Natural killer cell (primary cell): ENCODE results near the gene RCN1. TPM values are rescaled to one million over a fixed set of nuclear protein-coding genes. Genes with fewer than 3 reads are reported as not detected.

ENCODE experiments used
- ATAC-seq, 3 donors: fragments of 150-1000 bp in 2 of 3; fragments of 200-7000 bp in 1 of 3; cut with Tn5 transposase; 1 replicate in 1 of 3; 2 replicates in 2 of 3; pipeline ENCODE4 v1.10.0; 2021; ENCODE audit warnings: mild to moderate bottlenecking in 2 of 3, moderate library complexity in 2 of 3
- DNase-seq, 2 donors: peaks; one replicate each; pipeline versions ENCODE4 v3.0.0 to v3.0.0-alpha.2; 2013 to 2021; ENCODE audit warnings: mixed read lengths in 1 of 2
- H3K27ac ChIP-seq: one replicate; pipeline ENCODE4 v1.5.1; 2013; ENCODE audit warnings: mild to moderate bottlenecking, low read length
- H3K27me3 ChIP-seq: one replicate; pipeline ENCODE4 v1.6.1; 2013; ENCODE audit warnings: low read length; ENCODE audit not compliant: control insufficient read depth, insufficient read depth
- H3K36me3 ChIP-seq: one replicate; pipeline ENCODE4 v1.6.1; 2013; ENCODE audit warnings: low read length; ENCODE audit not compliant: control insufficient read depth, insufficient read depth
- H3K4me1 ChIP-seq: one replicate; pipeline ENCODE4 v1.6.1; 2013; ENCODE audit warnings: low read length; ENCODE audit not compliant: control insufficient read depth, insufficient read depth
- H3K4me3 ChIP-seq: one replicate; pipeline ENCODE4 v1.5.1; 2013; ENCODE audit warnings: low read length
- H3K9me3 ChIP-seq: one replicate; pipeline ENCODE4 v1.6.1; 2013; ENCODE audit warnings: low read length; ENCODE audit not compliant: control insufficient read depth, insufficient read depth
- H3K27ac Mint-ChIP-seq, 2 donors: one replicate each; pipeline ENCODE4 v1.8.0; 2022; ENCODE audit warnings: mild to moderate bottlenecking in 2 of 2, mixed read lengths in 2 of 2, moderate library complexity in 1 of 2
- H3K27me3 Mint-ChIP-seq, 2 donors: one replicate each; pipeline ENCODE4 v1.8.0; 2022; ENCODE audit warnings: low read depth in 2 of 2, mixed read lengths in 2 of 2
- H3K36me3 Mint-ChIP-seq: one replicate; pipeline ENCODE4 v1.8.0; 2022; ENCODE audit warnings: mixed read lengths
- H3K4me1 Mint-ChIP-seq, 2 donors: one replicate each; pipeline ENCODE4 v1.8.0; 2022; ENCODE audit warnings: mixed read lengths in 2 of 2
- H3K4me3 Mint-ChIP-seq: one replicate; pipeline ENCODE4 v1.8.0; 2022; ENCODE audit warnings: mild to moderate bottlenecking, moderate library complexity, mixed read lengths
- H3K9me3 Mint-ChIP-seq, 2 donors: one replicate each; pipeline ENCODE4 v1.8.0; 2022; ENCODE audit warnings: mixed read lengths in 2 of 2
- WGBS: methylation state at CpG from one replicate; pipeline ENCODE4 v1.1.7; 2013; ENCODE audit warnings: missing lambda C conversion rate; ENCODE audit not compliant: insufficient coverage; 5-methylcytosine and 5-hydroxymethylcytosine counted together
- intact Hi-C: fragments of 100-400 bp; cut with micrococcal nuclease; formaldehyde crosslinking; loops from one replicate; pipeline ENCODE4 v1.14.2; 2022
- total RNA-seq, 4 donors: library from RNA; stranded (reverse); fragments of 120-200 nt in 1 of 4; gene quantifications; one replicate each; pipeline versions ENCODE4 v1.2.3 to v1.2.4, GENCODE V29; 2013 to 2022
- TF ChIP-seq, protein P1 (sequence below): fragments of 200-600 bp; IDR thresholded peaks from one replicate; pipeline ENCODE4 v1.8.0; 2022; ENCODE audit warnings: antibody characterized with exemption

RCN1 gene
- total RNA-seq, 3 donors from 2014 or later (not counting 1 experiment from before 2014, with no cell fraction given): 19.1 to 21.2 (median 20.3) TPM

DNA sequence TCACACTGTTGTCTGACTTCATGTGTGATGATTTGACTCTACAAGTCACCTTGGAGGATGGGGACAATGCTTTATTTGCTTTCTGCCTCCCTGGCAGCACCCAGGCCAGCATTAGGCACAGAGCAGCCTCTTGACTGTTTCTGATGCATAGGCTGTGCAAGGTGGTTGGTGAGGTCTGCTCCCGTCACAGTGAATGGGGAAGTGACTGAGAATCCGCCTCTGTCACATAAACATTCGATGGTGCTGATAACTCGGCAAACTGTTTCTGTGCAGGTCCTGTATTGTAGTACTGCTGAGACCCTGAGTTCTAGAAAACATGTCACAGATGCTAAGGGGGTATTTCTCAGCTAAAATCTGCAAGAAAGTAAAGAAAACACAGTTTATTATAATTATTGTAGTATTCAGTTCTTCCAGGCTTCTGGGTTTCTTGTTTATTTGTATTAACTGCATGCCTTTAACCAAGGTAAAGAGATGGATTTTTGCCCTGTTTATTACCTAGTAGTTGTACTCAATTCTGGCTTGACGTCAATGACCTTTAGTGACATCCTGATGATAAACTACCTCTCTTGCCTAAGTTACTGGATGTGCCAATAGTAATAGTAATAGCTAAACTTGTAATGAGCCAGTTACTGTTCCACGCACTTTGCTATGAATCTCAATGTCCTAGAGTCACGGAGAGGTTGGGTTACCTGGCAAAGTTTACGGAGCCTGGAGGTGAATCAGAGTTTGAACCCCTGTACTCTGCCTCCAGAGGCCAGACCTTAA is 24.8 kb upstream of the RCN1 start:
- H3K4me1 ChIP-seq: no peaks in the 10 kb centered on the region
- WGBS: 59% methylated on average over 8 of the region's 8 CpGs
- H3K27me3 ChIP-seq: no peaks in the 10 kb centered on the region
- H3K4me3 ChIP-seq: no peak overlapping the region
- no peak overlapping the region for H3K27ac ChIP-seq
- no peak overlapping the region for H3K27ac Mint-ChIP-seq
- no peaks in the 10 kb centered on the region for H3K9me3 Mint-ChIP-seq
- no peak for ATAC-seq
- peaks cover 0 to 4% of the 10 kb centered on the region in 2 donors for H3K4me1 Mint-ChIP-seq
- H3K27me3 Mint-ChIP-seq: peaks cover 14 to 64% of the 10 kb centered on the region in 2 donors
- no peaks in the 10 kb centered on the region for H3K36me3 ChIP-seq
- H3K36me3 Mint-ChIP-seq: no peaks in the 10 kb centered on the region
- intact Hi-C loops: no loop called here
- TF ChIP-seq, protein P1, sequence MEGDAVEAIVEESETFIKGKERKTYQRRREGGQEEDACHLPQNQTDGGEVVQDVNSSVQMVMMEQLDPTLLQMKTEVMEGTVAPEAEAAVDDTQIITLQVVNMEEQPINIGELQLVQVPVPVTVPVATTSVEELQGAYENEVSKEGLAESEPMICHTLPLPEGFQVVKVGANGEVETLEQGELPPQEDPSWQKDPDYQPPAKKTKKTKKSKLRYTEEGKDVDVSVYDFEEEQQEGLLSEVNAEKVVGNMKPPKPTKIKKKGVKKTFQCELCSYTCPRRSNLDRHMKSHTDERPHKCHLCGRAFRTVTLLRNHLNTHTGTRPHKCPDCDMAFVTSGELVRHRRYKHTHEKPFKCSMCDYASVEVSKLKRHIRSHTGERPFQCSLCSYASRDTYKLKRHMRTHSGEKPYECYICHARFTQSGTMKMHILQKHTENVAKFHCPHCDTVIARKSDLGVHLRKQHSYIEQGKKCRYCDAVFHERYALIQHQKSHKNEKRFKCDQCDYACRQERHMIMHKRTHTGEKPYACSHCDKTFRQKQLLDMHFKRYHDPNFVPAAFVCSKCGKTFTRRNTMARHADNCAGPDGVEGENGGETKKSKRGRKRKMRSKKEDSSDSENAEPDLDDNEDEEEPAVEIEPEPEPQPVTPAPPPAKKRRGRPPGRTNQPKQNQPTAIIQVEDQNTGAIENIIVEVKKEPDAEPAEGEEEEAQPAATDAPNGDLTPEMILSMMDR: no peak
- no peak overlapping the region for H3K4me3 Mint-ChIP-seq
- DNase-seq: no peak
- H3K9me3 ChIP-seq: no peaks in the 10 kb centered on the region

DNA sequence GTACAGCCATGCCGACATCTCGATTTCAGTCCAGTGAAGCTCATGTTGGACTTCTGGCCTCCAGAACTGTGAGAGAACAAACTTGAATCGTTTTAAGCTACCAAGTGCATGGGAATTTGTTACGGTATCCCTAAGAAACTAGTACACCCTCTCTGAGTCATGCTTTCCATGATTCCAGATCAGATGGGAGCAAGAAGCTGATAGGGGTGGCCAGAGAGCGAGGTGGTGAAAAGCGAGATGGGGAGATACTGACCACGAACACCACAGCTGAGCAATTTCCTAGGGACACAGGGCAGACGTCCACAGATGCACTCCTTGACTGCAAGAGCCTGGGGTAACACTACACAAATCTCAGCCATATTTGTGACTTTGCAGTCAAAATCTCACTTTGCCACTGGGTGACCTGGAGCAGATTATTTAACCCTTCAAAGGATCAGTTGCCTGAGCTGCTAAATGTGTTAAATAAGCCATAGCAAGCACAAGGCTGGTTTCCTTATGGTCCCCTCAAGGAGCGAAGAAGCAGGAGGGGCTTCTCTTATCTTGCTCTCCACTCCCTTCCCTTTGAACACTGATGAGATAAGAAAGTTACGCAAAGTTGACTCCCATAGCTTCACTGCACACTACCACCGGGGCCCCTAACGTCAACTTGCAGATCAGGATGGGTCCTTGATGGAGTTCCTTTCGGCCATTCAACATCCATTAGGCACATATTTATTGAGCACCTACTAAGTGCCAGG is 22.6 kb upstream of the RCN1 start:
- Mint-ChIP-seq H3K36me3 (no peaks in the 10 kb centered on the region), H3K4me1 (peaks cover 0 to 4% of the 10 kb centered on the region in 2 donors), H3K27me3 (peaks cover 24 to 70% of the 10 kb centered on the region in 2 donors), H3K27ac (no peak overlapping the region), H3K4me3 (no peak overlapping the region), H3K9me3 (no peaks in the 10 kb centered on the region)
- Histone ChIP-seq H3K27ac (no peak overlapping the region), H3K4me1 (no peaks in the 10 kb centered on the region), H3K27me3 (no peaks in the 10 kb centered on the region), H3K9me3 (no peaks in the 10 kb centered on the region), H3K36me3 (no peaks in the 10 kb centered on the region), H3K4me3 (no peak overlapping the region)
- intact Hi-C loops: no loop called here
- TF ChIP-seq, protein P1: no peak
- ATAC-seq (no peak), DNase-seq (no peak)
- WGBS: 74% methylated on average over 13 of the region's 13 CpGs

DNA sequence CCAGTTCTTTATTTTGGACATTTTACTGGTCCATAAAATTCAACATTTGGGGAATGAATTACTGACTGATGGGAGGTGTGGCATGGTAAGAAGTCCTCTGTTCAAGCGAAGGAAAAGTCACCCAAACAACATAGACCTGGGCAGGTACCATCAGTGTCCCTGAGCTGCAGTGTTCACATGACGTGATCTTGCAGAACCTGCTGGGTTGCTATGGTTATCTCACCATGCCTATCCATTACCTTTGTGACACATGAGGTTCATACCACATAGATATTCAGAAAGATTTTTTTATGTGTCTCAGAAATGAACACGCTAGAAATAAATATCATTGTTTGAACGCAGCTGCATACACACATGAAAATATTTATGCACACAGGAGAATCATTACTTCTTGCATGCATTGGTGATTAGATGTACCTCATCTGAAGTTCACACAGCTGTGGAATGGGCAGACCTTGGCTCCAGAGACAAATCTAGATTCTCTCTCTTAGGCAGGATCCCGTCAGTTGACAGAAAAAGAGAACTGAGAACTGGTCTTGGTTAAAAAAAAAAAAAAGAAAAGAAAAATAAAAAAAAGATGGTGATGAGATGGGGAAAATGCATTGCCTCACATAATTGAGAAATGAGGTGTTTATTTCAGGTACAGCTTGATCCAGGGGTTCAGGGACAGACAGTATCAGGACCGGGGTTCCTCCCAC is 21.4 kb upstream of the RCN1 start:
- H3K4me3 Mint-ChIP-seq: no peak overlapping the region
- no peak for DNase-seq
- no peaks in the 10 kb centered on the region for H3K36me3 ChIP-seq
- H3K27me3 ChIP-seq: no peaks in the 10 kb centered on the region
- no peaks in the 10 kb centered on the region for H3K9me3 Mint-ChIP-seq
- no peak overlapping the region for H3K27ac ChIP-seq
- 75% methylated on average over 6 of the region's 6 CpGs for WGBS
- no peak for ATAC-seq
- no peaks in the 10 kb centered on the region for H3K36me3 Mint-ChIP-seq
- TF ChIP-seq, protein P1: no peak
- H3K27me3 Mint-ChIP-seq: peaks cover 24 to 65% of the 10 kb centered on the region in 2 donors
- H3K4me1 ChIP-seq: no peaks in the 10 kb centered on the region
- H3K9me3 ChIP-seq: no peaks in the 10 kb centered on the region
- intact Hi-C loops: no loop called here
- H3K4me3 ChIP-seq: no peak overlapping the region
- no peak overlapping the region for H3K27ac Mint-ChIP-seq
- H3K4me1 Mint-ChIP-seq: no peaks in the 10 kb centered on the region
